NB4 (cell line): ENCODE data around the gene CAMK2B.

Experiments
- DNase-seq: peaks from one replicate; pipeline ENCODE4 v3.0.0; 2010; ENCODE audit warnings: low read depth
- H3K4me3 ChIP-seq: one replicate; pipeline ENCODE4 v1.5.1; 2011; ENCODE audit warnings: mild to moderate bottlenecking, low read depth, low read length, moderate library complexity
- CTCF ChIP-seq: IDR thresholded peaks from one replicate; pipeline ENCODE4 v1.5.1; 2012; ENCODE audit warnings: low read depth, low read length
- MAX ChIP-seq: IDR thresholded peaks from 2 replicates; pipeline ENCODE4 v1.6.1; 2011; ENCODE audit warnings: low read depth, low read length
- MYC ChIP-seq: IDR thresholded peaks from 2 replicates; pipeline ENCODE4 v1.6.1; 2011; ENCODE audit warnings: low read depth, low read length
- POLR2A ChIP-seq: IDR thresholded peaks from 2 replicates; pipeline ENCODE4 v1.6.1; 2011; ENCODE audit warnings: mild to moderate bottlenecking; ENCODE audit not compliant: insufficient read length; ENCODE audit errors: extremely low read depth

CAMK2B gene

GRCh38 chr7:44368455-44368854 is 43.1 kb upstream of the CAMK2B start:
- TF ChIP-seq POLR2A: no peak
- DNase-seq: no peak
- H3K4me3 ChIP-seq: no peak overlapping the region

GRCh38 chr7:44367475-44368043 is 42.2 kb upstream of the CAMK2B start:
- H3K4me3 ChIP-seq: no peak overlapping the region
- TF ChIP-seq MAX: no peak
- TF ChIP-seq CTCF: no peak
- TF ChIP-seq MYC: no peak
- no peak for TF ChIP-seq POLR2A
- no peak for DNase-seq

- H3K4me3 ChIP-seq: no peak overlapping the region
- DNase-seq: peak; percentile 82
- TF ChIP-seq MYC (no peak), CTCF (no peak), MAX (no peak), POLR2A (no peak)
Measured at GRCh38 chr7:44366986-44367385, 41.6 kb upstream of the CAMK2B start.

GRCh38 chr7:44353668-44354067 is 28.3 kb upstream of the CAMK2B start:
- DNase-seq: no peak
- no peak overlapping the region for H3K4me3 ChIP-seq
- TF ChIP-seq POLR2A (no peak), MAX (no peak), MYC (no peak), CTCF (no peak)

GRCh38 chr7:44348851-44349781 is 23.7 kb upstream of the CAMK2B start:
- DNase-seq: no peak
- H3K4me3 ChIP-seq: no peak overlapping the region
- TF ChIP-seq POLR2A (no peak), CTCF (peak; percentile 2), MAX (no peak), MYC (no peak)

GRCh38 chr7:44348300-44348699 is 22.9 kb upstream of the CAMK2B start:
- no peak overlapping the region for H3K4me3 ChIP-seq
- peak; percentile 75 for DNase-seq
- TF ChIP-seq CTCF: peak; percentile 61
- no peak for TF ChIP-seq MAX
- no peak for TF ChIP-seq POLR2A
- TF ChIP-seq MYC: no peak
